ENCODE measurements around the gene BTK. TPM values are rescaled to one million over a fixed set of nuclear protein-coding genes. Genes with fewer than 3 reads are reported as not detected.
"Not testable (repeated sequence)": the region's sequence is repeated elsewhere in the genome, so short reads cannot be mapped to it uniquely, and the experiment has no call there.

The BTK gene
- total RNA-seq, 6 donors from 2014 or later: 16.2 to 81.7 (median 37.3) TPM

GRCh38 chrX:101348452-101349192, 37.4 kb downstream of the BTK start, which contains the start of gene TIMM8A:
TIMM8A (minus strand) TSS chrX:101348742; CDS start chrX:101348664, 78 bp downstream.
- no peaks in the 10 kb centered on the region for H3K9me3 ChIP-seq
- no peak for TF ChIP-seq CTCF (IDR thresholded peaks at IDR 0.05)
- peak; percentile 19 to 69 for TF ChIP-seq POLR2AphosphoS5 (IDR thresholded peaks at IDR 0.05)
- peak in 1 of 4 donors; percentile 63 for TF ChIP-seq POLR2A (IDR thresholded peaks at IDR 0.05)
- no peak for TF ChIP-seq EP300 (IDR thresholded peaks at IDR 0.05)
- peak; percentile 81 to 95 for DNase-seq
- ATAC-seq (ENCODE audit: low FRiP score in 2 of 2): peak; percentile 96 to 100
- peak within 1 kb of the TSS; percentile 27 to 80 (median 61) for H3K4me3 ChIP-seq
- peak within 1 kb of the TSS; percentile 77 to 88 (median 84) for H3K27ac ChIP-seq
- H3K27me3 ChIP-seq: no peaks in the 10 kb centered on the region
- WGBS, 2 donors: 0 to 35% methylated on average over 11 to 55 of the region's 55 CpGs
- H3K4me1 ChIP-seq: peaks cover 0 to 11% (median 3%) of the 10 kb centered on the region in 4 donors
- no peaks in the 10 kb centered on the region for H3K36me3 ChIP-seq

- Histone ChIP-seq H3K4me1 (peaks cover 0 to 11% (median 3%) of the 10 kb centered on the region in 4 donors), H3K4me3 (peak overlapping the region; percentile 18 to 80 (median 61)), H3K27ac (peak overlapping the region; percentile 43 to 88 (median 82)), H3K36me3 (no peaks in the 10 kb centered on the region), H3K9me3 (no peaks in the 10 kb centered on the region), H3K27me3 (no peaks in the 10 kb centered on the region)
- ATAC-seq (ENCODE audit: low FRiP score in 2 of 2) (peak; percentile 4 to 42), DNase-seq (no peak)
- 0 to 40% methylated on average over 5 to 13 of the region's 14 CpGs for WGBS, 2 donors
- TF ChIP-seq CTCF (IDR thresholded peaks at IDR 0.05) (no peak), POLR2A (IDR thresholded peaks at IDR 0.05) (no peak), POLR2AphosphoS5 (IDR thresholded peaks at IDR 0.05) (no peak), EP300 (IDR thresholded peaks at IDR 0.05) (no peak)
Observed at GRCh38 chrX:101347859-101348451, 38.0 kb downstream of the BTK start.

GRCh38 chrX:101337776-101338271, 48.2 kb downstream of the BTK start:
- 77 to 88% methylated on average over 4 of the region's 4 CpGs for WGBS, 2 donors
- H3K27me3 ChIP-seq: no peaks in the 10 kb centered on the region
- no peak overlapping the region for H3K27ac ChIP-seq
- H3K36me3 ChIP-seq: no peaks in the 10 kb centered on the region
- DNase-seq (no peak), ATAC-seq (ENCODE audit: low FRiP score in 2 of 2) (no peak)
- TF ChIP-seq POLR2A (IDR thresholded peaks at IDR 0.05): no peak
- TF ChIP-seq POLR2AphosphoS5 (IDR thresholded peaks at IDR 0.05): no peak
- TF ChIP-seq EP300 (IDR thresholded peaks at IDR 0.05): no peak
- no peak for TF ChIP-seq CTCF (IDR thresholded peaks at IDR 0.05)
- no peak overlapping the region for H3K4me3 ChIP-seq
- no peaks in the 10 kb centered on the region for H3K9me3 ChIP-seq
- H3K4me1 ChIP-seq: no peaks in the 10 kb centered on the region

- not testable (repeated sequence) for DNase-seq; H3K36me3 ChIP-seq; H3K9me3 ChIP-seq; H3K27me3 ChIP-seq; H3K4me1 ChIP-seq; ATAC-seq (ENCODE audit: low FRiP score in 2 of 2); H3K4me3 ChIP-seq; H3K27ac ChIP-seq
- WGBS, 2 donors: 66 to 85% methylated on average over 7 of the region's 7 CpGs
Observed at GRCh38 chrX:101334310-101334709, 51.7 kb downstream of the BTK start.

- WGBS, 2 donors: 78 to 94% methylated on average over 3 of the region's 3 CpGs
- not testable (repeated sequence) for H3K27ac ChIP-seq; H3K4me3 ChIP-seq; H3K9me3 ChIP-seq; H3K36me3 ChIP-seq; DNase-seq; H3K27me3 ChIP-seq; ATAC-seq (ENCODE audit: low FRiP score in 2 of 2); H3K4me1 ChIP-seq
Observed at GRCh38 chrX:101326600-101326999, 59.4 kb downstream of the BTK start.

All from upper lobe of left lung (tissue), 6 donors.